Measurements from ENCODE around the gene AP1M2. TPM values are rescaled to one million over a fixed set of nuclear protein-coding genes. Genes with fewer than 3 reads are reported as not detected.

The AP1M2 gene
- total RNA-seq, 1 donor from 2014 or later, result 4.5 TPM

DNA sequence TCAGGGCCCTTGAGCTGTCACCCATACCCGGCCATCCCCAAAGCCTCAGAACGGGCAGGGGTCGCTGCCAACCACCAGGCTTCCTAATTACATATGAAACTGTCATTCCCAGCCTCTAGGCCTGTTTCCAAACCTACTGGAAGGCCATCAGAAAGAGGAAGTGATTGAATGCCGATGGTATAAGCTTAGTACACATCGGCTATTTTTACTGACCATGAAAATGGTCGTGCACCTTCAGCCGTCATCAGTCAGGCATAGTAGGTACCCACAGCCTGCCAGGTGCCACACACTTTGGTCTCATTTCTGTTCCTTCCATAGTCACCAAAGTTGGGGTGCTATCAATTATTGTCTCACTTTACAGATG, 31.5 kb downstream of the AP1M2 start:
- H3K9me3 Mint-ChIP-seq (ENCODE audit: unreplicated experiment), result no peaks in the 10 kb centered on the region
- no peaks in the 10 kb centered on the region for H3K27me3 ChIP-seq (ENCODE audit: insufficient read depth, low read length)
- H2AFZ ChIP-seq (ENCODE audit: low read depth, low read length), result no peak overlapping the region
- no peak overlapping the region for H3K9ac ChIP-seq (ENCODE audit: low read length)
- no peaks in the 10 kb centered on the region for H3K4me1 ChIP-seq (ENCODE audit: insufficient read depth, low read length)
- peaks cover 13% of the 10 kb centered on the region for H3K36me3 ChIP-seq (ENCODE audit: insufficient read depth, low read length)
- no peaks in the 10 kb centered on the region for H3K4me1 Mint-ChIP-seq (ENCODE audit: low read depth, unreplicated experiment)
- FAIRE-seq (no peak), DNase-seq (ENCODE audit: low read depth) (no peak)
- H3K4me3 Mint-ChIP-seq (ENCODE audit: unreplicated experiment), result no peak overlapping the region
- H3K27me3 Mint-ChIP-seq (ENCODE audit: low read depth, unreplicated experiment), result no peaks in the 10 kb centered on the region
- no peak overlapping the region for H3K27ac ChIP-seq (ENCODE audit: low read depth, low read length)
- H3K27ac Mint-ChIP-seq (ENCODE audit: unreplicated experiment), result no peak overlapping the region
- H4K20me1 ChIP-seq (ENCODE audit: insufficient read depth, low read length), result peaks cover 21% of the 10 kb centered on the region
- H3K9me3 ChIP-seq (ENCODE audit: insufficient read depth, low read depth, low read length), result no peaks in the 10 kb centered on the region
- no peak overlapping the region for H3K4me3 ChIP-seq (ENCODE audit: insufficient read depth, low read depth, low read length)
- H3K36me3 Mint-ChIP-seq (ENCODE audit: low read depth, unreplicated experiment), result peaks cover 12% of the 10 kb centered on the region
- no peaks in the 10 kb centered on the region for H3K79me2 ChIP-seq (ENCODE audit: insufficient read depth, low read length)
- TF ChIP-seq EZH2 (IDR thresholded peaks at IDR 0.05; ENCODE audit: insufficient read depth, low read length), result no peak
- TF ChIP-seq, protein P1, sequence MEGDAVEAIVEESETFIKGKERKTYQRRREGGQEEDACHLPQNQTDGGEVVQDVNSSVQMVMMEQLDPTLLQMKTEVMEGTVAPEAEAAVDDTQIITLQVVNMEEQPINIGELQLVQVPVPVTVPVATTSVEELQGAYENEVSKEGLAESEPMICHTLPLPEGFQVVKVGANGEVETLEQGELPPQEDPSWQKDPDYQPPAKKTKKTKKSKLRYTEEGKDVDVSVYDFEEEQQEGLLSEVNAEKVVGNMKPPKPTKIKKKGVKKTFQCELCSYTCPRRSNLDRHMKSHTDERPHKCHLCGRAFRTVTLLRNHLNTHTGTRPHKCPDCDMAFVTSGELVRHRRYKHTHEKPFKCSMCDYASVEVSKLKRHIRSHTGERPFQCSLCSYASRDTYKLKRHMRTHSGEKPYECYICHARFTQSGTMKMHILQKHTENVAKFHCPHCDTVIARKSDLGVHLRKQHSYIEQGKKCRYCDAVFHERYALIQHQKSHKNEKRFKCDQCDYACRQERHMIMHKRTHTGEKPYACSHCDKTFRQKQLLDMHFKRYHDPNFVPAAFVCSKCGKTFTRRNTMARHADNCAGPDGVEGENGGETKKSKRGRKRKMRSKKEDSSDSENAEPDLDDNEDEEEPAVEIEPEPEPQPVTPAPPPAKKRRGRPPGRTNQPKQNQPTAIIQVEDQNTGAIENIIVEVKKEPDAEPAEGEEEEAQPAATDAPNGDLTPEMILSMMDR (IDR thresholded peaks at IDR 0.05; ENCODE audit: insufficient read depth, low read depth, low read length), result no peak
- H3K4me2 ChIP-seq (ENCODE audit: low read length), result no peak overlapping the region

DNA sequence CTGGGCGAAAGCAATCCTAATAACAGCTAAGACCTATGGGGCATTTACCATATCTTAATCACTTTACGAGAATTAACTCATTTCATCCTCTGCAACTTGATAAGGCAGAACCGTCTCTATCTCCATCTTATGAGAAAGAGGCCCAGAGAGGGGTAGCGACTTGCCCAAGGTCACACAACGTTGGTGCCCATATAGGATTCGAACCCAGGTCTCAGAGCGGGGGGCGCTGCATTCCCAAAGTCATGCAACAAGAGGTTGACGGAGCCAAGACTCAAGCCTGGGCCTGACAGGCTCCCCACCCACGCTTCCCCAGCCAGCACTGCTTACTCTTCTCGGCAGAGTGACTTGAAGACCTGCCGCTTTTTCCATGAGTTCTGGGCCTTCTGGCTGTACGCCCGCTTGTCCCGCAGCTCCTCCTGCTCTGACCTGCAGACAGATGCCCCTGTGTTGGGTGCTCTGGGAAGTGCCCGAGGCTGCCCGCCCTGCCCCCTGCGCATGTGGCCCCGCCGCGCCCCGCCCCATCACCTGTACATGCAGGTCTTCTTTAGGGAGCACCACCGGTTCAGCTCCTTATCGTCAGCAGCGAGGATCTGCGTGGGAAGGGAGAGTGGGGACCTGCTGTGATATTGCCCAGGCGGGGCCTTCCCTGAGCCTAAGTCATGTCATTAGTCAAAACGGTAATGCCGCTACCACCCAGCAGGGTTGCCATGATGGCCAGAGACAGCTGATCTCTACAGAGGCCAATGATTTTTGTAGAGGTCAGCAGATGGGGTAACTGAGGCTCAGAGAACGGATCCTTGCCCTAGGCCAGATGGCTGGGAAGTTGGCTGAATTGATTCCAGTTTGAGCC, 32.1 kb downstream of the AP1M2 start:
- H3K79me2 ChIP-seq (ENCODE audit: insufficient read depth, low read length), result no peaks in the 10 kb centered on the region
- H3K9me3 ChIP-seq (ENCODE audit: insufficient read depth, low read depth, low read length), result no peaks in the 10 kb centered on the region
- no peak overlapping the region for H2AFZ ChIP-seq (ENCODE audit: low read depth, low read length)
- Mint-ChIP-seq H3K36me3 (ENCODE audit: low read depth, unreplicated experiment) (peaks cover 14% of the 10 kb centered on the region), H3K27me3 (ENCODE audit: low read depth, unreplicated experiment) (no peaks in the 10 kb centered on the region), H3K4me3 (ENCODE audit: unreplicated experiment) (no peak overlapping the region), H3K27ac (ENCODE audit: unreplicated experiment) (no peak overlapping the region), H3K9me3 (ENCODE audit: unreplicated experiment) (no peaks in the 10 kb centered on the region), H3K4me1 (ENCODE audit: low read depth, unreplicated experiment) (no peaks in the 10 kb centered on the region)
- no peaks in the 10 kb centered on the region for H3K4me1 ChIP-seq (ENCODE audit: insufficient read depth, low read length)
- no peaks in the 10 kb centered on the region for H3K27me3 ChIP-seq (ENCODE audit: insufficient read depth, low read length)
- H3K9ac ChIP-seq (ENCODE audit: low read length), result no peak overlapping the region
- H3K36me3 ChIP-seq (ENCODE audit: insufficient read depth, low read length), result peaks cover 15% of the 10 kb centered on the region
- no peak overlapping the region for H3K4me3 ChIP-seq (ENCODE audit: insufficient read depth, low read depth, low read length)
- FAIRE-seq, result no peak
- no peak overlapping the region for H3K4me2 ChIP-seq (ENCODE audit: low read length)
- DNase-seq (ENCODE audit: low read depth), result no peak
- TF ChIP-seq, protein P1 (IDR thresholded peaks at IDR 0.05; ENCODE audit: insufficient read depth, low read depth, low read length), result no peak
- no peak for TF ChIP-seq EZH2 (IDR thresholded peaks at IDR 0.05; ENCODE audit: insufficient read depth, low read length)
- no peak overlapping the region for H3K27ac ChIP-seq (ENCODE audit: low read depth, low read length)
- peaks cover 25% of the 10 kb centered on the region for H4K20me1 ChIP-seq (ENCODE audit: insufficient read depth, low read length)

DNA sequence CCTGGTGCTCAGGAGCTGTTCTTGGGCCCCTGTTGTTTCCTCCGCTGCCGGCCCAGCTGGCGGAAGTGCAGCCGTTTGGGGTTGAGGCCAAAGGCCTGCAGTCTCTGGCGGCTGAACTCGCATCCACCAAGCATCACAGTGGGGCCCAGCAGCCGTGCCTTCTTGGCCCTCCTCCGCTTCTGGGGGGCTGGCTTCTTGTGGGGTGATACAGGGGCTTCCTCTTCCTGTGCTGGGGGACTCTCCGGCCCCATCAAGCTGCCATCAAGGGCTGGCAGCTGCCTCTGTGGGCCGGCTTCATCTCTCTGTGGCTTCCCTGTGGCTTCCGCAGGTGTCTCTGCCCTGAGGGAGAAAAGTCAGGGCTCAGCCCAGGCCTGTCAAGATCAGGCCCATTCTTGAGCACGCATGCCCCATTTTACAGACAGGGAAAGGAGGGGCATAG, 33.1 kb downstream of the AP1M2 start:
- Mint-ChIP-seq H3K4me3 (ENCODE audit: unreplicated experiment) (no peak overlapping the region), H3K27me3 (ENCODE audit: low read depth, unreplicated experiment) (no peaks in the 10 kb centered on the region), H3K9me3 (ENCODE audit: unreplicated experiment) (no peaks in the 10 kb centered on the region), H3K4me1 (ENCODE audit: low read depth, unreplicated experiment) (no peaks in the 10 kb centered on the region), H3K36me3 (ENCODE audit: low read depth, unreplicated experiment) (peaks cover 17% of the 10 kb centered on the region), H3K27ac (ENCODE audit: unreplicated experiment) (no peak overlapping the region)
- no peak for DNase-seq (ENCODE audit: low read depth)
- TF ChIP-seq EZH2 (IDR thresholded peaks at IDR 0.05; ENCODE audit: insufficient read depth, low read length), result no peak
- TF ChIP-seq, protein P1 (IDR thresholded peaks at IDR 0.05; ENCODE audit: insufficient read depth, low read depth, low read length), result no peak
- Histone ChIP-seq H3K27me3 (ENCODE audit: insufficient read depth, low read length) (no peaks in the 10 kb centered on the region), H3K27ac (ENCODE audit: low read depth, low read length) (no peak overlapping the region), H3K36me3 (ENCODE audit: insufficient read depth, low read length) (peaks cover 11% of the 10 kb centered on the region), H3K4me3 (ENCODE audit: insufficient read depth, low read depth, low read length) (no peak overlapping the region), H3K4me2 (ENCODE audit: low read length) (no peak overlapping the region), H2AFZ (ENCODE audit: low read depth, low read length) (no peak overlapping the region), H3K9ac (ENCODE audit: low read length) (no peak overlapping the region), H3K79me2 (ENCODE audit: insufficient read depth, low read length) (no peaks in the 10 kb centered on the region), H3K9me3 (ENCODE audit: insufficient read depth, low read depth, low read length) (no peaks in the 10 kb centered on the region), H3K4me1 (ENCODE audit: insufficient read depth, low read length) (no peaks in the 10 kb centered on the region), H4K20me1 (ENCODE audit: insufficient read depth, low read length) (peaks cover 25% of the 10 kb centered on the region)
- FAIRE-seq, result no peak
